ENCODE data around the gene MADCAM1.

Gene MADCAM1

DNA sequence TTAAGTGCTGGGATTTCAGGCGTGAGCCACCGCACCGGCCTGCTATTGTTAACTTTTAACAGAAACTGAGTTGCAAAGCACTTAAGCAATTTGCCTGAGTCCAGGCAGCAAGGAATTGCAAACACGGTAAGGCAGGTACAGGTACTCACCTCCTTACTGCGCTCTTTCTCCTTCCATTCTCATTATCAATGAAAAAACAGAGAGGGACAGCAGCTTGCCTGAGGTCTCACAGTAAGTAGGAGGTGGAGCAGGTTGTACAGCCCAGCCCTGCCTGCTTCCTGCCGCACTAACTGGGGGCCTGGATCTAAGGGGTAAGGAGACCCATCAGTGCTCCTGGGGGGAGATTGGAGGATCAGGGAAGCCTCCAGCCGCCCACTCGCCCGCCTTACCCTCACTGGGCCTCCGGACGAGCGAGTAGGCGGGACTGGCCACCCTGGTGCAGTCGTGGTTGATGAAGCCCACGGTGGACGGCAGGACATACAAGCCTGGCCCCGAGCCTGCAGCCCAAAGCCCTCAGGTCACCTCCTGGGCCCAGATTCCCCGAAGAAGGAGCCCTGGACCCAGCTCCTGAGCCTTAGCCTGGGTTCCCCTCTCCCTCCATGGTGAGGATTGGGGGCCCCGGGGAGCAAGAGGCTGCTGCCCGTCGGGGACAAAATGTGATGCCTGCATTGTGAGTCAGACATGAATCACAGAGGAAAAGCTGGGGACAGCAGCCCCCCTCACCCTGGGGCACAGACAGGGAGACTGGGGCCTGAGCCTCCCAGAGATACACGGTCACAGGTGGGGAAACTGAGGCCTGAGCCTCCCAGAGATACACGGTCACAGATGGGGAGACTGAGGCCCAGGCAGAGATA is 24.1 kb upstream of the MADCAM1 start:
- H2AFZ ChIP-seq (ENCODE audit: low read length): no peak overlapping the region
- H3K4me1 ChIP-seq (ENCODE audit: insufficient read depth, low read length, severe bottlenecking): no peaks in the 10 kb centered on the region
- H4K20me1 ChIP-seq (ENCODE audit: insufficient read depth, low read length): no peaks in the 10 kb centered on the region
- no peak overlapping the region for H3K4me3 ChIP-seq (ENCODE audit: low read depth, low read length, poor library complexity, severe bottlenecking)
- H3K27me3 ChIP-seq (ENCODE audit: insufficient read depth, low read length): no peaks in the 10 kb centered on the region
- no peaks in the 10 kb centered on the region for H3F3A ChIP-seq (ENCODE audit: insufficient read depth, low read length)
- no peaks in the 10 kb centered on the region for H3K9me3 ChIP-seq (ENCODE audit: low read length)
- H3K79me2 ChIP-seq (ENCODE audit: insufficient read depth, low read length): no peaks in the 10 kb centered on the region
- H3K36me3 ChIP-seq (ENCODE audit: insufficient read depth, low read length): no peaks in the 10 kb centered on the region
- H3K9me2 ChIP-seq (ENCODE audit: low read depth, low read length): no peaks in the 10 kb centered on the region
- no peak for TF ChIP-seq EZH2 (IDR thresholded peaks at IDR 0.05; ENCODE audit: borderline replicate concordance, low read length)
- TF ChIP-seq, protein P1, sequence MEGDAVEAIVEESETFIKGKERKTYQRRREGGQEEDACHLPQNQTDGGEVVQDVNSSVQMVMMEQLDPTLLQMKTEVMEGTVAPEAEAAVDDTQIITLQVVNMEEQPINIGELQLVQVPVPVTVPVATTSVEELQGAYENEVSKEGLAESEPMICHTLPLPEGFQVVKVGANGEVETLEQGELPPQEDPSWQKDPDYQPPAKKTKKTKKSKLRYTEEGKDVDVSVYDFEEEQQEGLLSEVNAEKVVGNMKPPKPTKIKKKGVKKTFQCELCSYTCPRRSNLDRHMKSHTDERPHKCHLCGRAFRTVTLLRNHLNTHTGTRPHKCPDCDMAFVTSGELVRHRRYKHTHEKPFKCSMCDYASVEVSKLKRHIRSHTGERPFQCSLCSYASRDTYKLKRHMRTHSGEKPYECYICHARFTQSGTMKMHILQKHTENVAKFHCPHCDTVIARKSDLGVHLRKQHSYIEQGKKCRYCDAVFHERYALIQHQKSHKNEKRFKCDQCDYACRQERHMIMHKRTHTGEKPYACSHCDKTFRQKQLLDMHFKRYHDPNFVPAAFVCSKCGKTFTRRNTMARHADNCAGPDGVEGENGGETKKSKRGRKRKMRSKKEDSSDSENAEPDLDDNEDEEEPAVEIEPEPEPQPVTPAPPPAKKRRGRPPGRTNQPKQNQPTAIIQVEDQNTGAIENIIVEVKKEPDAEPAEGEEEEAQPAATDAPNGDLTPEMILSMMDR (IDR thresholded peaks at IDR 0.05; ENCODE audit: low read length): no peak
- no peak overlapping the region for H3K4me2 ChIP-seq (ENCODE audit: low read length)
- H3K9ac ChIP-seq (ENCODE audit: low read length): no peak overlapping the region
- H3K27ac ChIP-seq (ENCODE audit: low read depth, low read length, poor library complexity, severe bottlenecking): no peak overlapping the region

DNA sequence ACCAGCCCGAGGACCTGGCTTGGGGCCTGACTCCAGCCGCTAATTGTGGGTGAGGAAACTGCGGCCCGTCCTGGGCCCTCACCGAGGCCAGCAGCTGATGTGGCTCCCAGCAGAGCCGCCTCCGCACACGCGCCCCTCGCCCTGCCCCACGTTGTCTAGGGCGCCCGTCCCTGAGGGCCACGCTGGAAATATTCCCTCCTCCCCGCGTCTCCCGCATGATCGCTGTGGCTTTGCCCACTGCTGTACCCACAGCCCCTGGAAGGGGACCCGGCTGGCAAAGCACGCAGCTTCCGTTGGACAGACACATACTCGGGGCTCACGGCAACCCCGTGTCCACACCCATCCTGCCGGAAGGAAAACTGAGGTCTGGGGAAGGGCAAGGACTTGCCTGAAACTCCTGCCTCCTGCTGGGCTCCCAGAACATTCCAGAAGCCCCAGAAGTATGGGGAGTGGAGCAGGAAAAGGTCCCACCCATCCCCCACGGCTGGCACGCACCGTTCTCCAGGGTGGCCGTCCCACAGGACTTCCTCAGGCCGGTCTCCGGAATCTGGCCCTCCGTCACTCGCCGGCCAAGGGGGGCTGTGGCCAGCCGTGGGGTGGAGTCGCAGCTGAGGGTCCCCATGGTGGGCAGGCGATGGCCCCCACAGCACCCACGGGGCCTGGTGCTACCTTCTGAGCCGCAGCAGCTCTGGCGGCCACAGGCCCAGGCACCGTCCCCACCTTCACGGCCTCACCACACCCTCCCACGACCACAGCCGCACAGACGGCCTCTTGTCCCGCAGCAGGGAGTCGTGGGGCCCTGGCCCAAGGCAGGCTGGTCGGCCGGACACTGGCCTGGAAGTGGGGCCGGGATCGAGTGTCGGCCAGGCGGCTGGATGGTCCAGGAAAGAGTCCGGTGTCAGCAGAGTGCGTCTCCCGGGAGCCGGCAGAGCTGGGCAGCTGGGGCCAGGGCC is 21.9 kb upstream of the MADCAM1 start:
- Histone ChIP-seq H3K9me2 (ENCODE audit: low read depth, low read length) (no peaks in the 10 kb centered on the region), H3F3A (ENCODE audit: insufficient read depth, low read length) (no peaks in the 10 kb centered on the region), H3K36me3 (ENCODE audit: insufficient read depth, low read length) (no peaks in the 10 kb centered on the region), H3K79me2 (ENCODE audit: insufficient read depth, low read length) (no peaks in the 10 kb centered on the region), H3K27me3 (ENCODE audit: insufficient read depth, low read length) (no peaks in the 10 kb centered on the region), H4K20me1 (ENCODE audit: insufficient read depth, low read length) (no peaks in the 10 kb centered on the region), H3K9me3 (ENCODE audit: low read length) (no peaks in the 10 kb centered on the region), H3K4me3 (ENCODE audit: low read depth, low read length, poor library complexity, severe bottlenecking) (no peak overlapping the region), H3K9ac (ENCODE audit: low read length) (no peak overlapping the region), H3K4me2 (ENCODE audit: low read length) (no peak overlapping the region), H2AFZ (ENCODE audit: low read length) (no peak overlapping the region), H3K4me1 (ENCODE audit: insufficient read depth, low read length, severe bottlenecking) (no peaks in the 10 kb centered on the region), H3K27ac (ENCODE audit: low read depth, low read length, poor library complexity, severe bottlenecking) (no peak overlapping the region)
- TF ChIP-seq, protein P1 (IDR thresholded peaks at IDR 0.05; ENCODE audit: low read length): no peak
- no peak for TF ChIP-seq EZH2 (IDR thresholded peaks at IDR 0.05; ENCODE audit: borderline replicate concordance, low read length)

- H3K9me2 ChIP-seq (ENCODE audit: low read depth, low read length): no peaks in the 10 kb centered on the region
- H3K9me3 ChIP-seq (ENCODE audit: low read length): 0 out of 2 replicates have a peak, but pooled peaks cover under 1% of the 10 kb centered on the region
- no peak overlapping the region for H2AFZ ChIP-seq (ENCODE audit: low read length)
- TF ChIP-seq, protein P1 (IDR thresholded peaks at IDR 0.05; ENCODE audit: low read length): no peak
- TF ChIP-seq EZH2 (IDR thresholded peaks at IDR 0.05; ENCODE audit: borderline replicate concordance, low read length): no peak
- H3K9ac ChIP-seq (ENCODE audit: low read length): no peak overlapping the region
- no peaks in the 10 kb centered on the region for H3K36me3 ChIP-seq (ENCODE audit: insufficient read depth, low read length)
- H3K79me2 ChIP-seq (ENCODE audit: insufficient read depth, low read length): no peaks in the 10 kb centered on the region
- peaks cover 2% of the 10 kb centered on the region for H3F3A ChIP-seq (ENCODE audit: insufficient read depth, low read length)
- no peak overlapping the region for H3K4me3 ChIP-seq (ENCODE audit: low read depth, low read length, poor library complexity, severe bottlenecking)
- H3K4me1 ChIP-seq (ENCODE audit: insufficient read depth, low read length, severe bottlenecking): no peaks in the 10 kb centered on the region
- no peak overlapping the region for H3K27ac ChIP-seq (ENCODE audit: low read depth, low read length, poor library complexity, severe bottlenecking)
- no peaks in the 10 kb centered on the region for H4K20me1 ChIP-seq (ENCODE audit: insufficient read depth, low read length)
- no peaks in the 10 kb centered on the region for H3K27me3 ChIP-seq (ENCODE audit: insufficient read depth, low read length)
- H3K4me2 ChIP-seq (ENCODE audit: low read length): no peak overlapping the region
These were observed 20.9 kb upstream of the MADCAM1 start for GRCh38 chr19:475360-475759.
